ENCODE measurements around the gene CPLX1.

CPLX1 gene

DNA sequence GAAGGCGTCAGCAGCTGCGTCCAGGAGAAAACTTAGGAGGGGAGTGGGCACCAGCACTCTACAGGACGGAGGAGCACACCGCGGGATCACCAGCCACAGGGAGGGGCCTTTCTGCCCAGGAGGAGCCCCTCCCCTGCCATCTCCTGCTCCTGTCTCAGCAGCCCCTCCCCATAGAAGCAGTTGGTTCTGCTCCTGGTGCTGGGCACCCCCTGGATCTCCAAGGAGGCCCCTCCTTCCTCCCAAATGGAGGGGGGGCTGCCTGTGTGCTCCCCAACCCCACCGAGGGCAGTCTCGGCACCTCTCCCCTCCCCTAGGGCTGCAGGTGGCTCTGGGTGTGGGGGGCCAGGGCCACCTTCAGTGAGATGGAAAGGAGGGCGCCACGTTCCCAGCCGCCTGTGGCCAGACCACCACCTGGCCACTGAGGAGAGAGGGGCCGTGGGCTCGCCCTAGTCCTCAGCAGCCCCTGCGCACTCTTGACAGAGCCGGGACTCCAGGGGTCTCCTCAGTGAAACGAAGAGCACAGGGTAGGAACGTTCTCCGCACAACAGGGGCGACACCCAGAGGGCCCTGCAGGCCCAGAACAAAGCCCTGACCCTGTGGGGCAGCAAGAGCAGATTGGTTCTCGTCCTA lies 37.8 kb downstream of the CPLX1 start:
- TF ChIP-seq, protein P1, sequence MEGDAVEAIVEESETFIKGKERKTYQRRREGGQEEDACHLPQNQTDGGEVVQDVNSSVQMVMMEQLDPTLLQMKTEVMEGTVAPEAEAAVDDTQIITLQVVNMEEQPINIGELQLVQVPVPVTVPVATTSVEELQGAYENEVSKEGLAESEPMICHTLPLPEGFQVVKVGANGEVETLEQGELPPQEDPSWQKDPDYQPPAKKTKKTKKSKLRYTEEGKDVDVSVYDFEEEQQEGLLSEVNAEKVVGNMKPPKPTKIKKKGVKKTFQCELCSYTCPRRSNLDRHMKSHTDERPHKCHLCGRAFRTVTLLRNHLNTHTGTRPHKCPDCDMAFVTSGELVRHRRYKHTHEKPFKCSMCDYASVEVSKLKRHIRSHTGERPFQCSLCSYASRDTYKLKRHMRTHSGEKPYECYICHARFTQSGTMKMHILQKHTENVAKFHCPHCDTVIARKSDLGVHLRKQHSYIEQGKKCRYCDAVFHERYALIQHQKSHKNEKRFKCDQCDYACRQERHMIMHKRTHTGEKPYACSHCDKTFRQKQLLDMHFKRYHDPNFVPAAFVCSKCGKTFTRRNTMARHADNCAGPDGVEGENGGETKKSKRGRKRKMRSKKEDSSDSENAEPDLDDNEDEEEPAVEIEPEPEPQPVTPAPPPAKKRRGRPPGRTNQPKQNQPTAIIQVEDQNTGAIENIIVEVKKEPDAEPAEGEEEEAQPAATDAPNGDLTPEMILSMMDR (conservative IDR thresholded peaks at IDR 0.05), result no peak

GRCh38 chr4:787561-787981 lies 38.4 kb downstream of the CPLX1 start:
- TF ChIP-seq, protein P1 (conservative IDR thresholded peaks at IDR 0.05), result no peak

More for the DNA sequence above, 37.8 kb downstream of the CPLX1 start:
- H3K27ac ChIP-seq, result no peak overlapping the region

DNA sequence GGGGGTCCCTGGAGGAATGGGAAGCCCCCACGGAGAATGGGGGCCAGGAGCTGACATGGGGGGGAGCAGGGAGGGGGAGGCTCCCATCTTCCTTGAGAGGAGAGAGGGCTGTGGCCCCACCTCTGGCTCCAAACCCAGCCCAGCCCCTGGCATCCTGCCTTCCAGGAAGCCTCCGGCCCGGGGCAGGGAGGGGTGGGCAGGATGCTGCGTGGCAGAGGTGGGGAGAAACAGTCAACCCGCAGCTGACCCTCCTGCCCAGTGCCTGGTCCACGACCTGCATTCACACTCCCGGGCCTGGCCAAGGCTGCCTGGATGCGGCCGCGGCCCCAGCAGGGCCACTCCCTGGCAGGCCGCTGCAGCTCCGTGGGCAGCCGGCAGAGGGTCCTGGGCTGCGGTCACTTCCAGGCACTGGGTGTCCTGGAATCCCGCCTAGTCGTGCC lies 39.0 kb downstream of the CPLX1 start:
- TF ChIP-seq, protein P1 (conservative IDR thresholded peaks at IDR 0.05), result no peak
- no peak overlapping the region for H3K27ac ChIP-seq

More at GRCh38 chr4:787561-787981, 38.4 kb downstream of the CPLX1 start:
- H3K27ac ChIP-seq, result no peak overlapping the region

DNA sequence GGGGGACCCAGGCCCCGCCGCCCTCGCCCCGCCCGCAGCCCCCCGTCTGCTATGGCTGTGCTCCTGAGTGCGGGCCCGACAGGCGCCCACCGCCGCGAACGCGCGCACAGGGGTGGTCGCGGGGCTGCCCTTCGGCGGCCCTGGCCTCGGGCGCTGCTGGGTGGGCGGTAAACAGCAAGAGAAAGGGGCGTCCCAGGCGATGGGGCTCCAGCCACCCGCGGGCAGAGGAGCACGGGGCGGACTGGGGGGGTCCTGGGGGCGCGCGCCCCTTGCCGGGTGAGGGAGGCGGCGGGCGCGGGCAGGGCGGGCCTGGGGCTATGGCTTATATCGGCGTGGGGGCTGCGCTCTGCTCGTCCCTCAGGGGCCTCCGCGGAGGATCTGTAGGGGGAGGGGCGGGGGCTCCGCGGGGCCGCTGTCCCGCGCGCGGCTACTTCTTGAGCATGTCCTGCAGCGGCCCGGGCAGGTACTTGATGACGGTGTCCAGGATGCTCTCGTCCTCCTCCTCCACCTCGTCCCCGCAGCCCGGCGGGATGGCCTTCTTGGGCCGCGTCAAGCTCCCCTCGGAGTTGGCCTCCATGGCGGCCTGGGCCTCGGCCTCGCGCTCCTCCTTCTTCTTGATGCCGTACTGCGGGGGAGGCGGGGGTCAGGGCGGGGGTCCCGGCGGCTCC lies 39.7 kb downstream of the CPLX1 start:
- no peak overlapping the region for H3K27ac ChIP-seq
- TF ChIP-seq, protein P1 (conservative IDR thresholded peaks at IDR 0.05), result no peak

DNA sequence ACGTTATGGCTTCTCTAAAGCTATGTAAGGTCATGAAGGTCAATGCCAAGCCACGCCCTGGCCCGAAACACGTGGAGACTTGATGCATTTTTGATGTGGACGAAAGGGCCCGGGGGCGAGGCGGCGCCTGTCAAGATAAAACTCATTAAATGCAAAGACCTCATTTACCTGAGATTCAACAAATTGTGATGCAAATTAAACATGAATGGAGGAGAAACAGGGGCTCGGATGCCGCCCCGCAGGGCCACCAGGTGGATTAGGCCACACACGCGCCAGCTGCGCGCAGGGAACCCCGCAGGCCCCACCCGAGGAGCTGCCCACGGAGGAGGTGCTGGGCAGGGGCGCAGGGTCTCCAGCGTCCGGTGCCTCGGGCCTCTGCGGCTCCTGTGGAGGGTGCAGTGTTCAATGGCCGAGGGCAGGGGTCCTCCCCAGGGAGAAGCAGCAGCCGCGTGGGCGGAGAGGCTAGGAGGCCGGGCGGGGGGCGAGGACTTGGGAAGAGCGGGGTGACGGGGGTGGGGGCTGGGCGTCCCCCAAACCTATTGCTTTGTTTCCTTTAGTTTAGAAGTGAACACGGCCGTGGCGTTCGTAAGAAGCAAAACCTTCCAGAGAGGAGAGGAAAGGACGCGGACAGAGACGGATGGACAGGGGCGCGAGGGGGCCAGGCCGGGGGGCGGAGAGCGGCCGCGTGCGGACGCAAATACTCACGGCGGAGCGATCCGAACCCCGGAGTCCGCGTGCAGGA lies 40.4 kb downstream of the CPLX1 start:
- TF ChIP-seq, protein P1 (conservative IDR thresholded peaks at IDR 0.05), result no peak

DNA sequence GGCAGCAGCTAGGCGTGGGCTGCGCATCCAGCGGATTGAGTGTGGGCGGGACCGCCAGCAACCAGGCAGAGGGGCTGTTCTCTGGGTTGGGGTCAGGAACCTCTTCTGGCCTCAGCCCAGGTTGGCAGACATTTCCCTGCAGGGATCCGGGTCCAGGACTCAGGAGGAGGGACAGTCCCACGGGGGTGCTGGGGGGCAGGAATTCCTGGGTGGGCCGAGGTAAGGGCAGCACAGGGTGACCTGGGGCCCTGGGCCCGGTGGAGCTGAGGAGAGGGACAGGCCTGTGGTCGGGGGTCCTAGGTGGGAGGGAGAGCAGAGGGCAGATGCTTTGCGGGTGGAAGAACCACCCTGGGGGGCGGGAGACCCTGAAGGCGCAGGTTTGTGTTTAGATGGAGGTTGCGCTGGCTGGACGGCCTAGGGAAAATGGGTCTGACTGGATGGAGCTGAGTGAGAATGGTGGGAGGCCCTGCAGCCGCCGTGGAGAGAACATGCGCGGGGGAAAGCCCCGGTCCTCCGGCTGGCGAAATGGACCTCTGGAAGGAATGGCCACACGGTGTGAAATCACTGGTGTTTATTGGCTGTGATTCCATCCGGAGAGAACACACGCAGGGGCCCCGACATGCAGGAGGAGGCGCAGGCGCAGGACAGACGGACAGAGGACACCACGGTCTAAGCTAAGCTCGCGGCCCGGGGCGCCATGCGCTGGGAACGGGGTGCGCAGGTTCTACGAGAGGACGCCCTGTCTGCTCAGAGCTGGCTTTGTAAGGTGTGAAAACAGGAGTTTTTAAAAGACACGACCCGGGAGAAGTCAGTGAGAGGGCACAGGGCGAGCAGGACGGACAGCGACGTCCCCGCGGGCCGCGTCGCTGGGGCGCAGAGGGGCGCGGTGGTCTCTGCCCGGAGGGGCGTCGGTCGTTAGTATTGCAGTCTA lies 41.3 kb downstream of the CPLX1 start:
- H3K27ac ChIP-seq, result peak overlapping the region; percentile 97
- TF ChIP-seq, protein P1 (conservative IDR thresholded peaks at IDR 0.05), result no peak

More for the DNA sequence above, 40.4 kb downstream of the CPLX1 start:
- no peak overlapping the region for H3K27ac ChIP-seq

All from VCaP (cell line).